GM19025 (cell line): ENCODE measurements around the gene APBB3.

Experiments
- ATAC-seq: cut with Tn5 transposase; IDR thresholded peaks from one replicate; pipeline ENCODE4 v1.9.1; 2021; ENCODE audit warnings: mild to moderate bottlenecking, low read depth, moderate library complexity; ENCODE audit not compliant: unreplicated experiment

APBB3 gene

GRCh38 chr5:140557136-140557805, 7.1 kb downstream of the APBB3 start, which contains the start of gene SRA1:
Gene SRA1 (minus strand): TSS chr5:140557473. CDS start chr5:140557452, 21 bp downstream.
- peak; percentile 96 for ATAC-seq

- ATAC-seq: no peak
Measured at GRCh38 chr5:140556438-140556837, 8.0 kb downstream of the APBB3 start.

- ATAC-seq: peak; percentile 30
Measured at GRCh38 chr5:140555747-140556312, 8.6 kb downstream of the APBB3 start.

- no peak for ATAC-seq
Measured at GRCh38 chr5:140554454-140554853, 9.9 kb downstream of the APBB3 start.

- no peak for ATAC-seq
Measured at GRCh38 chr5:140553657-140554056, 10.7 kb downstream of the APBB3 start.

GRCh38 chr5:140551872-140552271, 12.5 kb downstream of the APBB3 start:
- ATAC-seq: no peak

- ATAC-seq: no peak
Measured at GRCh38 chr5:140550147-140551079, 14.0 kb downstream of the APBB3 start.

- no peak for ATAC-seq
Measured at GRCh38 chr5:140549237-140550144, 14.9 kb downstream of the APBB3 start.

- no peak for ATAC-seq
Measured at GRCh38 chr5:140548791-140549190, 15.6 kb downstream of the APBB3 start.

- no peak for ATAC-seq
Measured at GRCh38 chr5:140548300-140548688, 16.1 kb downstream of the APBB3 start.

- ATAC-seq: peak; percentile 98
Measured at GRCh38 chr5:140547508-140548299, 16.7 kb downstream of the APBB3 start, which contains the start of gene EIF4EBP3. Gene EIF4EBP3 (plus strand): TSS chr5:140547662. CDS start chr5:140547738, 76 bp downstream.

- ATAC-seq: no peak
Measured at GRCh38 chr5:140546851-140547507, 17.4 kb downstream of the APBB3 start.

- ATAC-seq: no peak
Measured at GRCh38 chr5:140545606-140546005, 18.8 kb downstream of the APBB3 start.

- no peak for ATAC-seq
Measured at GRCh38 chr5:140544986-140545385, 19.4 kb downstream of the APBB3 start.

GRCh38 chr5:140542972-140543371, 21.4 kb downstream of the APBB3 start:
- ATAC-seq: no peak

GRCh38 chr5:140540227-140540626, 24.2 kb downstream of the APBB3 start:
- no peak for ATAC-seq

- ATAC-seq: no peak
Measured at GRCh38 chr5:140524003-140524402, 40.4 kb downstream of the APBB3 start.

- ATAC-seq: no peak
Measured at GRCh38 chr5:140513124-140513523, 51.3 kb downstream of the APBB3 start.

GRCh38 chr5:140509898-140510297, 54.5 kb downstream of the APBB3 start:
- ATAC-seq: no peak
